ENCODE measurements around the gene ATP6V1D.

DNA sequence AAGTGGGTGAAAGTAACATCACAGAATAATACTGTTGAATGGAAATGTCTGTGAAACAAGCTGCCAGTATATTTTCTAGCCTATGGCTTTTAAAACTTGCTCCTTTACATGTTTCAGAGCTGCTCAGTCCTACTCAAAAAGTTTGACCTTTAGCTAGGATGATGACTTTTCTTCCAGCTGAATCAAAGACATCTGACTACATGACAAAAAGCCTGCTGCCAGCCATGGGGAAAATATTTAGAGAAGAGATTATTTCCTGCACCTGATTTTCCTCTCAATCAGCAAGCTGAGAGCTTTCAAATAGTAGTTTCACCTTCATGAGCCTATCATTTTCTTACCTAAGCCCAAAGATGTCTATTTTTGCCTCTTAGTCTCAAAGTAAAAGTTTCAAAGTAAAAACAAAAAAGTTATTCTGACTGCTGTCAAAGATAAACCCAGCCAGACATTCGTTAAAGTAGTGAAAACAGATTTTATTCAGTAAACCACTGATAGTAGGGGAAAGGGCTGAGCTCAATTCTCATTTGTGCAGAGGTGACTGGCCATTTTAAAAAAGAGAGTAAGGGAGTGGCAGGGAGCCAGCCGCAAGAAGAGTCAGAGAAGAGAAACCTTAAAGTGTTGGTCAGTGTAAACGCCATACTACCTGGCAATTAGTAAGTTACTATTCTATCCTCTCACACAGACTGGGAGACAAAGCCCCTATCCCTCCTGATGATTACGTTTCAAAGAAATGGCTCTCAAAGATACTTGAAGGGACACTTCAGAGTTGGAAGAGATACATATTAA is 2.2 kb downstream of the ATP6V1D start:
- TF ChIP-seq CTBP1 (IDR thresholded peaks at IDR 0.05; ENCODE audit: borderline replicate concordance) (no peak), ZNF384 (IDR thresholded peaks at IDR 0.05) (no peak), FOXM1 (IDR thresholded peaks at IDR 0.05; ENCODE audit: borderline replicate concordance) (no peak)
- TF ChIP-seq, protein P1, sequence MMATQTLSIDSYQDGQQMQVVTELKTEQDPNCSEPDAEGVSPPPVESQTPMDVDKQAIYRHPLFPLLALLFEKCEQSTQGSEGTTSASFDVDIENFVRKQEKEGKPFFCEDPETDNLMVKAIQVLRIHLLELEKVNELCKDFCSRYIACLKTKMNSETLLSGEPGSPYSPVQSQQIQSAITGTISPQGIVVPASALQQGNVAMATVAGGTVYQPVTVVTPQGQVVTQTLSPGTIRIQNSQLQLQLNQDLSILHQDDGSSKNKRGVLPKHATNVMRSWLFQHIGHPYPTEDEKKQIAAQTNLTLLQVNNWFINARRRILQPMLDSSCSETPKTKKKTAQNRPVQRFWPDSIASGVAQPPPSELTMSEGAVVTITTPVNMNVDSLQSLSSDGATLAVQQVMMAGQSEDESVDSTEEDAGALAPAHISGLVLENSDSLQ (IDR thresholded peaks at IDR 0.05) = no peak
